Activated CD4-positive, alpha-beta T cell treated with anti-CD3 and anti-CD28 coated beads for 48 hours (primary cell): ENCODE measurements around the gene LRSAM1.

ENCODE experiments used
- DNase-seq: peaks from one replicate; pipeline ENCODE4 v3.0.0-alpha.2; 2020

The LRSAM1 gene

DNA sequence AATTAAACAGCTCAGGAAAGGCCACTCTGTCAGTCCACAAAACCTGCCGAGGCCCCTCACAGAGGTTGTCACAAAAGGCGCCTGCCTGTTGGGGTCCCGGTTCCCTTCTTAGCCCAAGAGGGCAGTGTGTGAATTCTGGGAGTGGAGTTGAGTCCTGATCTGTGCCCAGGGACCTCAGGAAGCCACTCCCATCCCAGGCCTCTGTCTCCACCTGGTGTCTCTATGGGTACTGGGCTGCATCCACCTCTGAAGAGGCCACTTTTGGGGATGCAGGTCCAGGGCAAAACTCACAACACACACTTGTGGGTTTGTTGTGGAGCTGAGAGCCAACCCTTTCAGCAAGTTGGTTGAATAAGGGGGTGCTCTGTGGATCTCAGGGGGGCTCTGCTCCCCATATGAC, 86.5 kb downstream of the LRSAM1 start:
- DNase-seq, result no peak

DNA sequence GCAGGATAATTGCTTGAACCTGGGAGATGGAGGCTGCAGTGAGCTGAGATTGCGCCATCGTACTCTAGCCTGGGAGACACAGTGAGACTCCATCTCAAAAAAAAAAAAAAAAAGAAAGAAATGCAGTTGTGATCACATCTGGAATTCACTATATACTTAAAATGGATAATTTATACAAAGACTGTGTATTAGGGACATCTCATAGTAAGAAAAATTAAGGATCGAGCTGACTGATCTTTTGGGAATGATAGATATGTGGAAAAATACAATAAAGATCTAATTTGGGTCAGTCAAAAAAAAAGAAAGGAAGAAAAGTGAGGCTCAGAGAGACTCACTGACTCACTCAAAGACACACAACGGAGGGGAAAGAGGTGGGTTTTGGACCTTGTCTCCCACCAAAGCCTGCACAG, 87.5 kb downstream of the LRSAM1 start:
- DNase-seq, result no peak

DNA sequence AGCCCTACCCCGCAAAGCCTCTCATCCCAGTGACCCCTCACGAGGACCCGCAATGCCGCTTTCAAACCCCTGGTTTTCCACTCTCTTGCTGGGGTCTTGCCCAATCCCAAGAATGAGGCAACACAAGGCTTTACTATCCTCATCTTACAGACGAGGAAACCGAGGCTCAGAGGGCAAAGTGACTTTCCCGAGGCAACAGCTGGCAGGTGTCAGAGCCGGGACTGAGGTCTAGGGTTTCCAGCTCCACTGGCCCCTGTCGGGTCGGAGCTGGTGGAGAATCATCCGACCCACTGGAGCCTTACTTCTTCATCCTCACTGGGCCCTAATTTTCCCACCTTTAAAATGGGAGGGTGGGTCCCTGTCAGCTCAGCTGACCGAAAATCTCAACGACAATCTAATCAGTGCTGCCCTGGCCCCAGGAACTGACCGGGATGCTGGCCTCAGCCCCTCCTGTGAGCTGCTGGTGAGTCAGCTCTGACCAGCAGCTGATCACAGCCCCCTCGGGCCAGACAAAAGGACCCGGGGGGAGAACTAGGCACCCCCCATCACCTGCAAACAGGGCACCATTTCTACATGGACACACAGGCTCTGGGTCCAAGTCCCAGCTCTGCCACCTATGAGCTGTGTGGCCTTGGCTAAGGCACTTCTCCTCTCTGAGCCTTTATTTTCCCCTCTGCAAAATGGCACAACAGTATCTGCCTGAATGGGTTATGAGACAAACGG, 88.1 kb downstream of the LRSAM1 start:
- no peak for DNase-seq

DNA sequence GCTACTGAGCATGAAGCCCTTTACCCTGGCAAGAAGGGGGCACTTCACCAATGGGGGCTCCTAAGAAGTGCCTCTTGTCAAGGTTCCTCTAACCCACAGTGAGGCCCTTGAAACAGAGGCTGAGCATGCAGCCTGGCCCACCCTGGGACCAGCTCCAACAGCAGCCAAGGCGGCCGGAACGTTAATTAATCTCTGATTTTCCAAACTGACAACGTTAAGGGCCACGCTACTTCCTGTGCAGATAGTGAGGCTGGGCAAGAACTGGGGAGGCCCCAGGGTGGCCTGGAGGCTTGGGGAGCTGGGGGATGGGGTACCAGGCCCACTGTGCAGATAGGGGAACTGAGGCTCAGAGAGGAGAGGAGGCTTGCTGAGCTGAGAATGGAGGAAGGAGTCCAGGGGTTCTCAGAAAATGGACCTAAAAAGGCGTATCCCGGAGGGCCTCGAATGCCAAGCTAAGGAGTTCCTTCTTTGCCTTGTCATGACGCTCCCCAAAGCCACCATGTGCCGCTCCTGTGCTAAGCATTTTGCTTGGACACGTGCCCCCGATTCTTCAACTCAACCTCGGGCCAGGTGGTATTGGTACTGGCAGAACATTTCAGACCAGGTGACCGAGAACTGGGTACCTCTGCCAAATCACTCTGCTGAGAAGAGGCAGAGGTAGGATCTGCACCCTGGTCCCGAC, 88.8 kb downstream of the LRSAM1 start:
- no peak for DNase-seq

DNA sequence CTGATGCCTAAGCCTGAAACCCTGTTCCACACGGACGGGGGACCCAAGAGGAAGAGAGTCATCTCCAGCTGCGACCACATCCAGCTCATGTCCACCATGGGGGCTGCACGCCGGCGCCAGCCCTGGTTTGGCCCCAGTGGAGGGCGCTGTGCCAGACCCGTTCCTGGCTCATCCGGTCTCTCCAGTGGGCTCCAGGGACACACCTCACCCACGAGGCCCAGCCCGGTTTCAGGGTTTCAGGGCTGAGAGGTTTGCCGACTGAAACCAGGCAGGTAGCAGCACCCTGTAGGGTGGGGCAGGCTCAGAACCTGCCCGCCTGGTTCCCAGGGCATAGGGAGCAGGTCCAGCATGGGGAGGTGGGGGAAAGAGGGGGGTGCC, 89.3 kb downstream of the LRSAM1 start:
- no peak for DNase-seq

DNA sequence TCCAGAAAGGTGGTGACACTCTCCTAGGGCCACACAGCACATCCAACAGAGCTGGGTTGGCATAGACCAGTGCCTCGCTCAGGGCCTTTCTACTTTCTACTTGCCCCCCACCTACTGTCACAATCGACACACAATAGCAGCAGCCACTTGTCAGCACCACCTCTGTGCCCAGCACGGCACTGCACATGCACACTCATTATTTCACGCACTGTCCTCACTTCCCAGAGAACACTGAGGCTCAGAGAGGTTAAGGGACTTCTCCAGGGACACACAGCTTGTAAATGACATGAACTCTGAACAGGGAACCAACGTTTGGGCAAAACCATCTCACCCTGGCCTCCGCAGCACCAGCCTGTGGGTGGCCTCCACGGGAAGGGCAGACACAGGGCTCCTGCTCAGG, 89.9 kb downstream of the LRSAM1 start:
- DNase-seq, result no peak

DNA sequence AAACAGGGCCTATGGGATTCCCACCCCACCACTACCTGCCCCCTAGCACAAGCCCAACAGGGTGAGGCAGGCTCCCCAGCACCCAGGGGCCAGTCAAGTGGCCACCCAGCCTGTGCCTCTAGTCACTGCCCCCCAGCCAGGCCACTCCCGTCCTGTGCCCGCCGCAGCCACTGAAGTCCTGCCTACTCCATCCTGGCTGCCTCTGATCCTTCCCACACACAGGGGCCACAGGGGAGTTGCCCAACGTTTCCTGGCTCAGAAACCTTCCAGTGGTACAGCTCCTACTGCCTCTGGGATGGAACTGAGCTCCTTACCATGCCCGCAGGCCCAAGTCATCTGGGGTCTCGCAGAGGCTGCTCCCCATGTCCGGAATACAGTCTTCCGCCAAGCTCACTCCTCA, 90.6 kb downstream of the LRSAM1 start:
- DNase-seq, result no peak

DNA sequence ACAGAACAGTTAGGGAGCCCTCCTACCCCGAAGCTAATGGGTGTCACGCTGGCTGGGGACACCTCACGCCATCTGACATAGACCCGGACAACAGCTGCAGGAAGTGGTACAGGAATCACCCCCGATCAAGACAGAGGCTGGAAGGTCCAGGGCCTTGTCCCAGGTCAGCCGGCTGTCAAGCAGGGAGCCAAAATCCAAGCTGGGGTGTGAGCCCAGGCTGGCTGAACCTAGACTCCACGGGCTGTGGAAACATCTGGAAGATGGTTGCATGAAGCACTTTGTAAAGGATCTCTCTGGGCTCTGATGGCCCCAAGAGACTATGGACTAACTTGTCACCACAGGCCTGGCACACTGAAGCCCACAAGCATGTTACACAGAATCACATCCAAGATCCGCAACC, 91.9 kb downstream of the LRSAM1 start:
- DNase-seq, result no peak

DNA sequence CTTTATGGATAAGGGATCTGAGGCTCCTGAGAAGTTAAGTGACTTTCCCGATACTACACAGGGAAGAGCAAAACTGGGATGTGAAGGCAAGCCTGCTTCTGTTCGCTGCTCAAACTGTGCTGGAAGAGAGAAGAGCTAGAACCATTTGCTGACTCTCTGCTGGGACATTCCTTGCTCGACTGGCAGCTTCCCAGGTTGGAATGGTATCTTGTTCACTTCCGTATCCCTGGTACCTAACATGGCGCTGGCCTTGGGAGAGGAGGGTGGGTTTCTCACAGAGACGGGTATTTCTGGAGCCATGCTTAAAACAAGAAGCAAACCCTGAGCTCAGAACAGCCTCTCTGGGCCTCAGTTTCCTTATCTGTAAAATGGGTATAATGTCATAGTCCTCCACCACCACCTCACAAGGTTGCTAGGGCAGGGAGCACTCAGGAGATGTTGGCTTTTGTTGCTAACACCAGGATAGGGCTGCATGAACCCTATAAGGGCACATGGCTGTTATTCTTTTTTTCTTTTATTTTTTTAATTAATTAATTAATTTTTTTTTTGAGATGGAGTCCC, 92.7 kb downstream of the LRSAM1 start:
- DNase-seq, result no peak

DNA sequence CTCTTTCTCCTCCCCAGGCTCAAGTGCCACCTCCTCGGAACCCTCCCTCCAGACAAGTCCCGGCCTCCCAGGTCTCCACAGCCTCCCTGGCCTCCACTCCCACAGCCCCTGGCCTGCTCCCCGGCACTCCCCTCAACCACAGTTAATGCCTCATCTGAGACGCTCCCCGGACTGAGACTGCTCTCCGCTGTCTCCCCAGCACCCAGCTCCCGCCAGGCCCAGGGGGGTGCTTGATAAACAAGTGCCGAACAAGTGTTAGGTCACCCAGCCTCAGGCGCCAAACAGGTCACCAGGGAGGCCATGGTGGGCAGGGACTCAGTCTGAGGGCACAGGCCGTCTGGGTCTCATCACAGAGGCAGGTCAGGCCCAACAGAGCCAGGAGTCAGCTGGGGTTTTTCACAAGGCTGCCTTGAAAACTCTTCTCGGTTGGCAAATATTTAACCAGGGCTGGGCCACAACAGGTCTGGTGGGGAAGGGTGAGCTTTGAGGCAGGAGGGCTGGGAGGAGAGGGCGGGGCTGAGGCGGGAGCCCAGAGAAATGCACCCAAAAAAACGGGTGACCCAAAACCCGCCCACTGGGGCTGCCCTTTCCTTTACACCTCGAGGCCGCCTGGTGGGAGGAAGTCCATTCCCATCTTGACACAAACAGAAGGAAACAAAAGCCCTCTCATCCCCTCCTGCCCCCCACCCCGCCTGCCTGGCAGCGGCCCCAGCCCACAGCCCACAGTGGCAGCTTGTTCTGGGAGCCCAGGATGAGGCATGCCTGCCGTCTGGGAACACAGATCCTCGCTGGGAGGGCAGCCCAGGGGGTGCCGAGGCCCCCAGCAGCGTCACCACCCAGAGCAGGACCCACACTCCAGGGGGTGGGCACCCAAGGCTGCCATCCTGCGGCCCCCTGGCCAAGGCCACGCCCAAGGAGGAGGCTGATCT, 94.2 kb downstream of the LRSAM1 start:
- DNase-seq, result no peak

DNA sequence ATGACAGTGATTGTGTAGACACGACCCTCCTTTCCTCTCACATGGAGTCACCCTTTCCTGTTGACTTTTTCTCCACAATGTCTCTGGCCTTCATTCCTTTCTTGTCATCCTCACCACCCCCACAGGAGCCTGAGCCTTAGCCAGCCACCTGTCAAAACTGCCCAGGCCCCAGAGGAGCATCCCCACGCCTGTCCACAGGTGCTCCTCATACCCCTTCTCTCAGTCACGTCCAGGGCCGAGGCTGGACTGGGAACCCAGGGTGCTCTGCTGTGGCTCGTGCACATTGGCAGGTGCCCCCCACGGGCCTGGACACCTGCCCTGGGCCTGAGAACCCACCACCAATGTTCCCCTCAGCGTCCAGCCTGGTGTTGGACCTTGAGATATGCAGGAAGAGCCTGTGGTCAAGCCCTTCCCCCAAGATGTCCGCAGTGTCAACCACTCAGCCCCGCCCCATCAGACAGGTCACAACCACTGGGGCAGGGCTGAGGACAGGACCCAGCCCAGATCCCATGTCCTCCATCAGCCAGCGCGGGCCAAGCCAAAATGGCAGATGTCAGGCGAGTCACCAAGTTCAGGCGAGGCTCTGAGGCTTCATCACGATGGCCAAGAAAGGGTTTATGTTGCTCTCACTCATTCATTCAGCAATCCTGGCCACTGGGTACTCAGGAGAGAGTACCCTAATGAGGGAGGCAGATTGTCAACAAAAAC, 95.0 kb downstream of the LRSAM1 start:
- no peak for DNase-seq

DNA sequence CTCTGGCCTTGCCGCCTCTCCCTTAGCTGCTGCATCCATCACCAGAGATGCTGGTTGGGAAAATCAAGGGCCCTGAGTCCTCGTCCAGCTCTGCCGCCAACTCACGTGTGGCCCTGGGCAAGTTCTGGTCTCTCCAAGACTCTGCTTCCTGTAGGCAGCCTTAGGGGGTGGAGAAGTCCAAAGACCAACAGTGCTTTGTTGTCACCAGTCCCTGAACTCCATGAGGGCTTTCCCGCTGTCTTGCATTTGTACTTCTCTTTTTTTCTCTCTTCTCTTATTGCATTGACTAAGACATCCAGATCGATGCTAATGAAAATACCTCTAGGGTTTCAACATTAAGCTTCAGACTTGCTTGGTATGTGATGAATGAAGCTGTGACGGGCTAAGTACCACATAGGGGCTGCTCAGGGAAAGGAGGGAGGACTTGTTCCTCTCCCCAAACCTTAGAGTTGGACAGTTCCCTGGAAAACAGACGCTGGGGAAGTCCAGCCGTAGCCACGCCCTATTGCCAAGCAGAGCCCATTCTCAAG, 97.1 kb downstream of the LRSAM1 start:
- DNase-seq, result no peak

DNA sequence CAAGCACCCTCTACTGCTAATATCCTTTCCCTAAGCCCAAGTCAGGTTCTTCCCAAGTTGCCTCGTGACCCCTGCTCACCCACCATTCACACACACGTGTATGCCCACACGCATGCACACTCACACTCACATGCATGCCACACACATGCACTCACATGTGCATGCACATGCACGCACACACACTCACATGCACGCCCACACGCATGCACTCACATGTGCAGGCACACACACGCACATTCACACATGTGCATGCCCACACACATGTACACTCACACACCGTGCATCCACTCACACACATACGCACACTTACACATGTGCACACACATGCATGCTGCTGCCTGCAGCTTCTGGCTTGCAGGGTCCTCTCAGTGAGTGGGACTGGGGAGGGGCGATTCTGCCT, 97.9 kb downstream of the LRSAM1 start:
- no peak for DNase-seq

DNA sequence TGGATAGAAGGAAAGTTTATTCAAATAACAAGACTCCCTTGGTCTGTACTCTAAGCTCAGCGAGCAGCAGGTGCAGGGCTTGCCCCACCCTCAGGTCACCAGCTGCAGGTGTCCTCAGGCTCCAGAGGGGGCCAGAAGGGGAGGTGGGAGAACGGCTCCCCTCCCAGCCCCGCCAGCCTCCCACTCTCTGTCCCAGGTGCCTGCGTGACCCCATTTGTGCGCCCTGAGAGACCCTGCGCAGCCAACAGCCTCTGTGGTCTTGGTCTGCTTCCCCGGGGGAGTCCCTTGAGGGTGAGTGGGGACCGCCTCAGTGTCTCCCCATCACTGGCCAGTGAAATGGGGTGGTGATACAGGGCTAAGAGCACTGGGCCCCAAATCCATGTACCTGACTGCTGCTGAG, 98.4 kb downstream of the LRSAM1 start:
- DNase-seq, result no peak

DNA sequence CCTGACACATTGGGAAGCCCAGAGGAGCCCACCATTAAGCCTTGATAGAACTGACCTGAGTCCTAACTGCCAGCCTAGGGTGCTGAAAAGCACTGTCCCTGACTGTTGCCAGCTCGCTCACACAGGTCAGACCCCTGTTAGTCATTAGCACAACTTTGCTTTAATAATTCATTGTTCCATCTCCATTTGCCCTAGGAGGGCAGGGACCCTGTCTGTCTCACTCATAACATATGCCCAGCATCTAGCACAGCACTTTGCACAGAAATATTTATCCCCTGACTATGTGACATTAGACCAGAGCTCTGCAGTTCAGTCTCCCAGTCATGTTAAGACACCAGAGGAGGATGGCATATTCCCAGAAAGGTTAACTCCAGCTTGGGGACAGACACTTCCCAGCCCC, 99.0 kb downstream of the LRSAM1 start:
- no peak for DNase-seq

DNA sequence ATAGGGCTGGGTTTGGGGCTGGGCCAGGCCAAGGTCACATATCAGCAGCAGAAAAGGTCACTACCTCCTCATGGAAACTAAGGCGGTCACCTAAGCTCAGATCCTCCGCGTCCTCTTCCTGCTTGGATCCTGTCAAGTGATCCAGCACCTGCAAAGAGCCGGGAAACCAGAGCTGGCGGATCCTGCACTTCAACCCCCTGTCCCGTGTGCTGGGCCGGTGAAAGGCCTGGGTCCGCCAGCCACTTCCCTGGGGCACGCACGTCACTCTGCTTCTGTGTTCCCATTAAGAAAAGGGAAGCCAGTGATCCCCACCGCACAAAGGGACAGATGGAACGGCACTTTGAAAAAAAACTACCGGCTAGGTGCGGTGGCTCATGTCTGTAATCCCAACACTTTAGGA, 99.4 kb downstream of the LRSAM1 start:
- DNase-seq, result no peak
